Uterus (tissue), 4 donors: ENCODE data around the gene DENND4B. TPM values are rescaled to one million over a fixed set of nuclear protein-coding genes. Genes with fewer than 3 reads are reported as not detected.

ENCODE experiments used
- DNase-seq, 2 donors: peaks; one replicate each; pipeline ENCODE4 v3.0.0-alpha.2; 2019 to 2020
- H3K27ac ChIP-seq, 2 donors: fragments of 200-600 bp; sonication (generic); 1 replicate in 1 of 2; 2 replicates in 1 of 2; pipeline ENCODE4 v1.5.1; 2016 to 2018
- H3K27me3 ChIP-seq, 2 donors: fragments of 200-600 bp; sonication (generic); one replicate each; pipeline ENCODE4 v1.5.1; 2018 to 2019; ENCODE audit warnings: control low read depth in 1 of 2
- H3K36me3 ChIP-seq, 2 donors: fragments of 200-600 bp; sonication (generic); one replicate each; pipeline ENCODE4 v1.5.1; 2019; ENCODE audit warnings: control low read depth in 1 of 2
- H3K4me1 ChIP-seq, 2 donors: fragments of 200-600 bp; sonication (generic); one replicate each; pipeline ENCODE4 v1.5.1; 2018 to 2019; ENCODE audit warnings: control low read depth in 1 of 2
- H3K4me3 ChIP-seq, 2 donors: fragments of 200-600 bp; sonication (generic); 1 replicate in 1 of 2; 2 replicates in 1 of 2; pipeline ENCODE4 v1.5.1; 2018 to 2019; ENCODE audit warnings: mild to moderate bottlenecking in 1 of 2
- H3K9me3 ChIP-seq, 2 donors: fragments of 200-600 bp; sonication (generic); one replicate each; pipeline ENCODE4 v1.5.1; 2019; ENCODE audit warnings: control low read depth in 1 of 2
- POLR2A ChIP-seq, 2 donors: fragments of 450-650 bp; IDR thresholded peaks; one replicate each; pipeline ENCODE4 v1.6.1; 2016; ENCODE audit warnings: antibody characterized with exemption in 2 of 2, mild to moderate bottlenecking in 1 of 2, moderate library complexity in 1 of 2
- intact Hi-C: fragments of 100-400 bp; cut with DNase I; formaldehyde crosslinking; loops from one replicate; pipeline ENCODE4 v1.15.1; 2023; ENCODE audit warnings: low total_unique reads
- total RNA-seq, 4 donors: library from RNA; depleted of rRNA in 3 of 4; stranded (reverse); fragments of >200 nt in 3 of 4; gene quantifications; one replicate each; pipeline versions ENCODE4 v1.1.0 to v1.2.4, GENCODE V29; 2014 to 2023
- TF ChIP-seq, protein P1 (sequence below), 4 experiments: fragments of 200-600 bp in 2 of 4; fragments of 450-650 bp in 2 of 4; sonication (generic) in 2 of 4; IDR thresholded peaks; one replicate each; pipeline ENCODE4 v1.5.1; 2016 to 2019; ENCODE audit warnings: antibody characterized with exemption in 4 of 4, mild to moderate bottlenecking in 2 of 4, moderate library complexity in 1 of 4
- donor health status: DM: yes; HTN: yes; CAD: no.

DENND4B gene
- total RNA-seq, 4 donors from 2014 or later = 5.6 to 94.9 (median 30.1) TPM

DNA sequence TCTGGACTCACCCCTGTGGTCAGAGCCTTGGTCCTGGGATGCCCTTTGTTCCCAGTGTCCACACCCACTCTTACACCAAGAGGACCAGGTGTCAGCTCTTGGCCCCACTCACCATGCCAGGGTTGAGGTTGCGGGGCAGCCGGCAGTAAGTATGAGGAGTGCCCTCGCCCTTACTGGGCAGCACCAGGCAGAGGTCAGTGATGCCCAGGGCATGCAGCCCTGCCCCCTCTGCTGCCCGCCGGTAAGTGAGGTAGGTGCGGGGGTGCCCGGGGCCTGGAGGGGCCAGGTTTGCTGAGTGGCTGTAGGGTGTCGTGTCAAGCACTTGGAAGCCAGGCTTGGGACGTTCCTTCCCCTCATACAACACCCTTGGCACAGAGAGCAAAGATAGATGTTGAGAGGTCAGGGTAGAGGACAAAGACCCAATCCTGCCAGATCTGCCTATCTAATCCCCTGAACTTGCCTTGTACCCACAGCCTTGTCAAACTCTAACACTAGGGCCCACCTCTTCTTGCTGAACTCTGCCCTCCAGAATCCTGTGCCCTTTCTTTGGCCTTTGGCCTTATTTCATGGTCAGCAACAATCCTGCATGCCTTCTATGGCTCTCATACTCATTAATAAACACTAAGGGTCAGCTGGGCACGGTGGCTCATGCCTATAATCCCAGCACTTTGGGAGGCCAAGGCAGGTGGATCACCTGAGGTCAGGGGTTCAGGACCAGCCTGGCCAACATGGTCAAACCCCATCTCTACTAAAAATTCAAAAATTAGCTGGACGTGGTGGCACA is 3.6 kb downstream of the DENND4B start:
- H3K4me3 ChIP-seq = no peak overlapping the region
- no peaks in the 10 kb centered on the region for H3K27me3 ChIP-seq
- intact Hi-C loops = no loop called here
- H3K27ac ChIP-seq = no peak overlapping the region
- DNase-seq = no peak
- no peaks in the 10 kb centered on the region for H3K9me3 ChIP-seq
- no peaks in the 10 kb centered on the region for H3K36me3 ChIP-seq
- H3K4me1 ChIP-seq = peaks cover 6 to 10% of the 10 kb centered on the region in 2 donors
- TF ChIP-seq, protein P1, sequence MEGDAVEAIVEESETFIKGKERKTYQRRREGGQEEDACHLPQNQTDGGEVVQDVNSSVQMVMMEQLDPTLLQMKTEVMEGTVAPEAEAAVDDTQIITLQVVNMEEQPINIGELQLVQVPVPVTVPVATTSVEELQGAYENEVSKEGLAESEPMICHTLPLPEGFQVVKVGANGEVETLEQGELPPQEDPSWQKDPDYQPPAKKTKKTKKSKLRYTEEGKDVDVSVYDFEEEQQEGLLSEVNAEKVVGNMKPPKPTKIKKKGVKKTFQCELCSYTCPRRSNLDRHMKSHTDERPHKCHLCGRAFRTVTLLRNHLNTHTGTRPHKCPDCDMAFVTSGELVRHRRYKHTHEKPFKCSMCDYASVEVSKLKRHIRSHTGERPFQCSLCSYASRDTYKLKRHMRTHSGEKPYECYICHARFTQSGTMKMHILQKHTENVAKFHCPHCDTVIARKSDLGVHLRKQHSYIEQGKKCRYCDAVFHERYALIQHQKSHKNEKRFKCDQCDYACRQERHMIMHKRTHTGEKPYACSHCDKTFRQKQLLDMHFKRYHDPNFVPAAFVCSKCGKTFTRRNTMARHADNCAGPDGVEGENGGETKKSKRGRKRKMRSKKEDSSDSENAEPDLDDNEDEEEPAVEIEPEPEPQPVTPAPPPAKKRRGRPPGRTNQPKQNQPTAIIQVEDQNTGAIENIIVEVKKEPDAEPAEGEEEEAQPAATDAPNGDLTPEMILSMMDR (IDR thresholded peaks at IDR 0.05) = no peak
- no peak for TF ChIP-seq POLR2A (IDR thresholded peaks at IDR 0.05)

DNA sequence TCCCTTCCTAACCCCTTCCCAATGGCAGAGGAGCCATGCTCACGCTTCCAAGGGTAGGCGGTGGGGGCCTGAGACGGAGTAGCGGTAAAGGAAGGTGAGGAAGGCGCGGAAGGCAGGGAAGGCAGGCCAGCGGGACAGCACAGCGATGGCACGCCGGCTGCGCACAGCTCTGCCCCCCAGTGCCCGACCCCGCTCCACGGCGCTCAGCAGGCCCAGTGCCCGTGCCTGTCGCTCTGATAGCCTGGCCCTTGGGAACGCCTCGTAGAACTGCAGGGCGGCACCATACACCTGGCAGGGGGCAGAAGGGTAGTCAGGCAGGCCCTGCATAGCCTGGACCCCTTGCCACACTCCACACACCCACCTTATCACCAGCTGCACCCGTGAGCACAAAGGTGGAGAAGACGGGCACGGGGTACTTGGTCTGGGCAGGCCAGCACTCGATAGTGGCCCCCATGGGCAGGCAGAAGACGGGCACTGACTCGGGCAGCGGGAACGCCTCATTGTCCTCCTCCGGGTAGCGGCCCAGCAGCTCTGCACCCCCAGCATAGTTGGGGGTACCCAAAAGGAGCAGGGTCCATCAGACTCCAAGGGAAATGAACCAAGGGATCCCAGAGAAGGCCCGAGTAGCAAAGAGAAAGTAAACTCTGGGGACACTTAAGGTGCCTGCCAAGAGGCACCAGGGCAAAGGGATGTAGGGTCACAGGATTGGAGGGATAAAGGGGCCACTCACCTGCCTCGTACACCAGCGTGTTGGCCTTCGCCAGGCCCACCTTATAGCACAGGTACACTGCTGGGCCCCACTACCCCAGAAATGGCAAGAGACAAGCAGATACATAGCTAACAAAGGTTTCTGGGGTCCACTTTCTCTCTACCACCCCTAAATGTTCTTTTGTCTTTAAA is 4.4 kb downstream of the DENND4B start:
- H3K27ac ChIP-seq = no peak overlapping the region
- H3K4me1 ChIP-seq = peaks cover 6 to 10% of the 10 kb centered on the region in 2 donors
- TF ChIP-seq, protein P1 (IDR thresholded peaks at IDR 0.05) = no peak
- no peak for TF ChIP-seq POLR2A (IDR thresholded peaks at IDR 0.05)
- DNase-seq = no peak
- H3K36me3 ChIP-seq = no peaks in the 10 kb centered on the region
- intact Hi-C loops = no loop called here
- H3K27me3 ChIP-seq = no peaks in the 10 kb centered on the region
- H3K4me3 ChIP-seq = no peak overlapping the region
- H3K9me3 ChIP-seq = no peaks in the 10 kb centered on the region

DNA sequence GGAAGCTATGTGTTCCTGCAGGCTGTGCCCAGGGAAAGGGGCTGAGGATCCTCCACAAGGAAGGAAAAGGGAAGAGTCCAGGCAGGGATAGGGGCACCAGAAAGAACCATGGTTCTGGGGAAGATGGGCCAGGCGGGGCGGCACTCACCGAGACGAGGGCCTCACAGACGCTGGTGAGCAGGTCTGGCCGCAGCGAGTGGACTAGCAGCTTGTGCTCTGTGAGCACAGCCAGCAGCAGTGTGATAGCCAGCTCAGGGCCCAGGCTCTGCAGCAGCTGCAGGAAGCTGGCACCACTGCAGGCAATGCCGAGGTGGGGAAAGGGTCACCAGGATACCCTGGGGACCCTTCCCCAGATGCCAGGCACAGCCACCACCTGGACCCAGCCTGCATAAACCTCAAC is 5.8 kb downstream of the DENND4B start:
- intact Hi-C loops = no loop called here
- H3K4me3 ChIP-seq = no peak overlapping the region
- H3K9me3 ChIP-seq = no peaks in the 10 kb centered on the region
- no peak for DNase-seq
- H3K27ac ChIP-seq = no peak overlapping the region
- H3K4me1 ChIP-seq = peaks cover 6 to 10% of the 10 kb centered on the region in 2 donors
- H3K36me3 ChIP-seq = no peaks in the 10 kb centered on the region
- H3K27me3 ChIP-seq = no peaks in the 10 kb centered on the region
- TF ChIP-seq, protein P1 (IDR thresholded peaks at IDR 0.05) = no peak
- no peak for TF ChIP-seq POLR2A (IDR thresholded peaks at IDR 0.05)

DNA sequence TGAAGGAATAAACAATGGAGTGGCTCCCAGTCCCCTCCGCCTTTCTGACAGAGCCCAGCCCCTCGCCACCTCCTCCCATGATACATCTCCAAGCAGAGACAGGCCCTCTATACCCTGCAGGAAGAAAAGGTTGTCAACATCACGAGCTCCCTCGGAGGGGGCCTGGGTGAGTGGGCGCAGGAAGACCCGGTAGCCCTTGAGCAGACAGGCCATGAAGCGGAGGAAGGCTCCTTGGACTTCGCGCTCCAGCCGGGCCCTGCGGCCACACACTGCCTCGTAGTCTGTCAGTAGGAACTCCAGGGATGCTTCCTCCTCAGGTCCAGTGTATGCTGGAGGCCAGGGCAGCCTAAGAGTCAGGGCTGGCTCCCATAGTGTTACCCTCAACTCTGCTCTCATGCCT is 7.0 kb downstream of the DENND4B start:
- H3K9me3 ChIP-seq = no peaks in the 10 kb centered on the region
- DNase-seq = no peak
- no peak overlapping the region for H3K27ac ChIP-seq
- H3K4me3 ChIP-seq = no peak overlapping the region
- H3K27me3 ChIP-seq = no peaks in the 10 kb centered on the region
- TF ChIP-seq, protein P1 (IDR thresholded peaks at IDR 0.05) = no peak
- no peak for TF ChIP-seq POLR2A (IDR thresholded peaks at IDR 0.05)
- intact Hi-C loops = no loop called here
- peaks cover 0 to 1% of the 10 kb centered on the region in 2 donors for H3K4me1 ChIP-seq
- no peaks in the 10 kb centered on the region for H3K36me3 ChIP-seq

DNA sequence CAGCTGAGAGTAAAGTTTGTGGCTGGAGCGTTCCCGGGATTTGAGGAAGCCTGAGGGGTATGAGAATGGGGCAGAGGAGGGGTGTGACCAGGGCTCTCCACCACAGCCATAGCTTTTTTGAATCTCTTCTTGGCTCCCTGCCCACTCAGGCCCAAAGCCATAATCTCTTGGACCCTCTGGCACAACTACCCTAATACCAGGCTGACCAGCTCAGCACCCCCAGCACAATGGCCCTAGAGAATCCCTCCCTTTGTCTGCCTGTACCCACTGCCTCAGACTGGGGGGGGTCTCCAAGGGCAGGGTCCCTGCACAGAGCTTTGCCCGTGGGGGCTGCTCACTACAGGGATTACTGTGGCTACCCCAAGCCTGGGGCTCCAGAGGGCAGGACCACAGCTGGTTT is 7.5 kb downstream of the DENND4B start:
- intact Hi-C loops = no loop called here
- Histone ChIP-seq H3K4me1 (no peaks in the 10 kb centered on the region), H3K27me3 (no peaks in the 10 kb centered on the region), H3K36me3 (no peaks in the 10 kb centered on the region), H3K27ac (no peak overlapping the region), H3K9me3 (no peaks in the 10 kb centered on the region), H3K4me3 (no peak overlapping the region)
- TF ChIP-seq, protein P1 (IDR thresholded peaks at IDR 0.05) = no peak
- no peak for TF ChIP-seq POLR2A (IDR thresholded peaks at IDR 0.05)
- no peak for DNase-seq
